Measurements from ENCODE around the gene HOXB7.

Gene HOXB7

DNA sequence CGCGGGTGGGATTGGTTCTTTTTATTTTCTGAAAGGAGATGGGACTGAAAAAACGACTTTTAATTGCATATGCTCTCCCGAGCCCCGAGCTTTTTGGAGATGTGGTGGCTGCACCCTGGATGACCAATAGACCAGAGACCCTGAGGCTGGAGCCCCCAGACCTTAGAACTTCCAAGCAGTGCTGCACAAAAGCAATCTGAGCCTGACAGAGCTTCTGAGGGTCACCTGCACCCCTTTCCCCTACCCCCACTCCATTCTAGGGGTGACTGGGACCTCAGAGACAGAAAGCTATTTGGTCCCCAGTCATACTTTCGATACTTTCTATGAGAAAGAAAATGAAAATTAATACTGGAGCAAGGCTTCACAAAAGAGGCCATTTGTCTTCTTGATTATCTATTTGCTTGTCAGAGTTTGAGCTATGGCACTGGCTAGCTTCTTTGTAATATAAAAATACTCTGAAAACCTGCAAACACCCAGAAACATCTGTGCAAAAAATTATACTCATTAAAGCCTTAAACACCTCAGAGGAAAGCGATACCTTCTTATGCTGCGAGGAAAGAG is 36.2 kb downstream of the HOXB7 start:
- H3K4me3 ChIP-seq (ENCODE audit: low read depth, low read length): peak overlapping the region; percentile 79

DNA sequence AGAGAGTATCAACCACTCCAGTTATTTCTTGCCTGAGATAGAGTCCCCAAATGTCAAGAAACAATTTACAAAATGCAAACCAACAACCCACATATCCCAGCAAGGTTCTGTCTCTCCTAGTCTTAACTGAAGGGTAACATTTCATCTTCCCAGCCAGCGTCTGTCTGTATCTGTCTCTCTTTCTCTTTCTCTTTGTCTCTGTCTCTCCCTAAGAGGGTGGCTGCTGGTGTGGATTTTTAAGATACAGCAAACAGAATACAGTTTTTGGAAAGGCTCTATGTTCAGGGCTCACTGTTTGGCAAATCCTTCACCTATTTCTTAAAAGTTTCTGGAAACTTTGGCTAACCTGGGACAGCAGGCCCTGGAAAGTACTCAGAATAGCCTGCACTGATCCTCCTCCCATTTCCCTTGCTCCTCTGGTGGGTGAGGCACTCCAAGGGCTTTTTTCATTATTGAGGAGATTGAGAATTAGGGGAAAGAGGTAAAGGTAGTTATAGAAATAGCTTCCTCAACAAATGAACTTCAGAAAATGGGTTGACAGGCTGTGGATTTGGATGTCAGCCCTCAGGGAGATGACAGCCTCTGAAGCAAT is 38.9 kb downstream of the HOXB7 start:
- H3K4me3 ChIP-seq (ENCODE audit: low read depth, low read length): peak overlapping the region; percentile 79
- TF ChIP-seq, protein P1, sequence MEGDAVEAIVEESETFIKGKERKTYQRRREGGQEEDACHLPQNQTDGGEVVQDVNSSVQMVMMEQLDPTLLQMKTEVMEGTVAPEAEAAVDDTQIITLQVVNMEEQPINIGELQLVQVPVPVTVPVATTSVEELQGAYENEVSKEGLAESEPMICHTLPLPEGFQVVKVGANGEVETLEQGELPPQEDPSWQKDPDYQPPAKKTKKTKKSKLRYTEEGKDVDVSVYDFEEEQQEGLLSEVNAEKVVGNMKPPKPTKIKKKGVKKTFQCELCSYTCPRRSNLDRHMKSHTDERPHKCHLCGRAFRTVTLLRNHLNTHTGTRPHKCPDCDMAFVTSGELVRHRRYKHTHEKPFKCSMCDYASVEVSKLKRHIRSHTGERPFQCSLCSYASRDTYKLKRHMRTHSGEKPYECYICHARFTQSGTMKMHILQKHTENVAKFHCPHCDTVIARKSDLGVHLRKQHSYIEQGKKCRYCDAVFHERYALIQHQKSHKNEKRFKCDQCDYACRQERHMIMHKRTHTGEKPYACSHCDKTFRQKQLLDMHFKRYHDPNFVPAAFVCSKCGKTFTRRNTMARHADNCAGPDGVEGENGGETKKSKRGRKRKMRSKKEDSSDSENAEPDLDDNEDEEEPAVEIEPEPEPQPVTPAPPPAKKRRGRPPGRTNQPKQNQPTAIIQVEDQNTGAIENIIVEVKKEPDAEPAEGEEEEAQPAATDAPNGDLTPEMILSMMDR (IDR thresholded peaks at IDR 0.05; ENCODE audit: low read depth, low read length): no peak

More for the DNA sequence above, 36.2 kb downstream of the HOXB7 start:
- TF ChIP-seq, protein P1 (IDR thresholded peaks at IDR 0.05; ENCODE audit: low read depth, low read length): no peak

DNA sequence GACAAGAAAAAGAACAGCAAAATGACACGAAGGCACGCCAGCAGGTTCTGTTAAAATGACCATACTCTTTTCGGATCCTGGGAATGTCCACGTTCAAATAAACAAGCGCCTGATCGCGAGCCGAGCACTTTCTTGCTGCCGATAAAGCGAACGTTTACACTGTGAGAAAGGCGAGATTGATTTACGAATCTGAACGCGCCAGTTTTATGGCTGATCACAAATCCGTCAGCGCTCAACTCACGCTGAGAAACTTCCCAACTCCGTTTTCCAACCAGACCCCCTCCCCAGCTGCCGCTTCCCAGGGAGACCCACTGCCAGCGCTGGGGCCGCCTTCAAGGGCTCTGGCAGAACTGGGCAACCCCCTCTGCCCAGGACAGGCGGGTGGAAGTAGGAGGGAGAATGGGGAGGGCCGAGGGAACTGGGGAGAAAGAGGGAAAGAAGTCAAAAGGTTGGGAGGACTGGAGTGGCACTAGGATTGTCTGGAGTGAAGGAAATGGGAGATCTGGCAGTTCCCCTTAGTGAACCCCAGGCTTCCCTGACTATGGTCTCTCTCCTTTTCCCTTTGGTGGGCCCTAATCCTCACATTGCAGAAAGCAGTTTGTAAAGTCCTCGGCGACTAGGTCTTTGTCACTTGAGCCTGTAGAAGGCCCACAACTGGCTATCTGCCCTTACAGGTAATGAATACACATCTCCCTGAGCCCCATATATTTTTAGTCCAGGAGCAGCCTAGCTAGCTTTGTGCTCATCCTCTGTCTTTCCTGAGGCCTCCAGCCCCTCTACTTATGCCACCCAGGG is 39.6 kb downstream of the HOXB7 start:
- TF ChIP-seq, protein P1 (IDR thresholded peaks at IDR 0.05; ENCODE audit: low read depth, low read length): no peak
- H3K4me3 ChIP-seq (ENCODE audit: low read depth, low read length): peak overlapping the region; percentile 79

DNA sequence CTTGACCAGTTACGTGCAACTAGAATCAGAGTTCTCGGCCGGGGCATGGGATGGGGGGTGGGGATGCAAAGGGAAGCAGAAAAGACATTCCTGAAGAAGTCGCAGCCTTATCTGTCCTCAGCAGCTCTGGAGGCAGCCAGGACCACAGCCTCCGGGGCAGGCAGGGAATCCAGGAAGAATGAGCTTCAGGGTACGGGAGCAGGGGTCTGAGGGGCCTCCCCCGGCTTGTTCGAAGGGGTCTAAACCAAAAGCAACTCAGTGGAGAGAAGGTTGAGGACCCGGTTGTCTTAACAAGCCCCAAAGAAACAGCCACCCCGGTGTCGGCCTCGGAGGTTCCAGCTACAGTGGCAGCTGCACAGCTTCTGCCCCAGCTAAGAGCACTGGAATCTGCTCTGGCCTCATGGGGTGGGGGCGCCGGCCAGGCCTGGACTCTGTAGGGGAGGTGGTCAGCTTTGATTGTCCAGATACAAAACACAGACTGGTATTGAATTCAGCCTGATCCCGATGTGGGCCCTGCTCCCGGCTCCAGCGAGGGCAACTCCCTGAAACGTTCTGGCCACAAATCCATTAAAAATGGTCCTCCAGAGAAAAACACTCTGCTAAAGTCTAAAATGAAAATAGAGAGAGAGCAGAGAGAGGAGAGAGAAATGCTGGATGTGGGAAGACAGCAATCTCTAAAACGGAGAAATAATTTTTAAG is 40.3 kb downstream of the HOXB7 start:
- TF ChIP-seq, protein P1 (IDR thresholded peaks at IDR 0.05; ENCODE audit: low read depth, low read length): no peak

DNA sequence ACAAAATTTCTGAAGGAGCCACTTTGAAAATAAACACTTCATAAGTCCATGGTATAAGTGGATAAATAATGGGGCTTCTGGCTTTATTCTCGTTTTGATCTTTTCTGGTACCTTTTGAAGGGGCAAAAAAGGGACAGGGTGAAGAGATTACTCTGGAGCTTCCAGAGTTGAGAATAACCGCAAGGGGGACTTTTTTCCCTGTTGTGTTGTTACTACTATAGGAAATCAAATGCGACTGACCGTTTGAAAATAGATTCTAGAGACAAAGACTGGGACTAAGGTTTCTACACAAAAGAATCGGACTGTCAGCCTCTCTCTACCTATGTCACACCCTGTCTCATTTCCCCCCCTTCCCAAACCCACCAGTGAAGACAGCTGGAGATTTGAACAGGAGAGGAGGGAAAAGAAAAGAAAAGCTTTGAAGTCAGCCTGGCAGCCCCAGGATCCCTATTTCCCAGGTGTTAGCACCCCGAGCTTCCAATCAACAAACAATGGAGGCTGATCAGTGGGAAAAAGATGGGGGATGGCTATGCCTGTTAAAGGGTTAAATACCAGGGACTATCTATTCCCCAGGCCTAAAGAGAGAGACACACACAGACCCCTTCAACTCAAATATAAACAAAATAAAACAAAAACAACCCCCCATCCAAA is 41.0 kb downstream of the HOXB7 start:
- TF ChIP-seq, protein P1 (IDR thresholded peaks at IDR 0.05; ENCODE audit: low read depth, low read length): no peak
- peak overlapping the region; percentile 79 for H3K4me3 ChIP-seq (ENCODE audit: low read depth, low read length)

More for the DNA sequence above, 40.3 kb downstream of the HOXB7 start:
- peak overlapping the region; percentile 79 for H3K4me3 ChIP-seq (ENCODE audit: low read depth, low read length)

DNA sequence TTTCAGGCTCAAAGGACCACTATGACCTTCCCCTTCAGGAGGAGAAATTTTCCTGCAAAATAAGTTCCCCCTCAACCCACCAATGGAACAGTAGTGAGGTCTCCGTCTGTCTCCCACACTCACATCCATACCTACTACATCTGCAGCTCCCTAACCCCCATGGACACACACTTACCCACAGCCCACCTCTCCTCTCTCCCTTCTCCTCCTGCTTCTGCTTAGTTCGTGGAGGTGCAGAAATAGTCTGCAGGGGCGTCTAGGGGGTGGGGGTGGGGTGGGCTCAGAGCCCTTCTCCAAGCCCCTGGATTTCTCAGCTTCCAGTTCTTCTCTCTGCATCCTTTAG is 41.6 kb downstream of the HOXB7 start:
- H3K4me3 ChIP-seq (ENCODE audit: low read depth, low read length): peak overlapping the region; percentile 79
- TF ChIP-seq, protein P1 (IDR thresholded peaks at IDR 0.05; ENCODE audit: low read depth, low read length): no peak
